Body of pancreas (tissue), 4 donors: ENCODE data around the gene M1AP.

ENCODE experiments used
- CTCF ChIP-seq, 7 experiments: fragments of 450-650 bp in 4 of 7; fragments of 200-600 bp in 3 of 7; sonication (generic) in 3 of 7; IDR thresholded peaks; one replicate each; pipeline ENCODE4 v1.5.1; 2016 to 2019; ENCODE audit warnings: antibody characterized with exemption in 7 of 7
- POLR2A ChIP-seq, 3 donors: fragments of 450-650 bp; IDR thresholded peaks; one replicate each; pipeline ENCODE4 v1.6.1; 2016; ENCODE audit warnings: antibody characterized with exemption in 3 of 3, mild to moderate bottlenecking in 2 of 3

DNA sequence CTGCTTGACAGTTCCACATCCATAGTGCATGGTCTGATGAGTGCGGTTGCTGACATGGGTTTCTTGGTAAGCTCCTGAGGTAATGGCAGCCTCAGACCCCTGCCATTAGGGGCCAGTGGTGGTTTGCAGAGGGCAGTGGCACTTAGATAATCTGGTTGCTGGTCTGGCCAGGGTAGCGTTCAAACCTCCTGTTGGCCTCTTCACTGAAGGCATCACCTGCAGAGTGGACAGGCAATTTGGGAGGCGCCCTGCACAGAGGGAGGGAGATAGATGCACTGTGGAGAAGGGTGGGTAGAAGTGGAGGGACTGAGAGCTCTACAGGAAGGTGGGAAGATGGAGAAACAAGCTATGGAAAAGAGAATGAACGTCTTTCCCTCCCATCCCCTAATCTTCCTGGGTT lies 114.7 kb downstream of the M1AP start:
- TF ChIP-seq CTCF (IDR thresholded peaks at IDR 0.05) (no peak), POLR2A (IDR thresholded peaks at IDR 0.05) (no peak)
